Adipocyte (in vitro differentiated cells): Measurements from ENCODE around the gene CTSF.

Experiments used
- DNase-seq: peaks from one replicate; pipeline ENCODE4 v3.0.0-alpha.2; 2015; ENCODE audit warnings: low read depth
- H3K27me3 ChIP-seq: replicated peaks from 2 replicates; pipeline ENCODE4 v1.7.0; 2013; ENCODE audit warnings: mild to moderate bottlenecking, low read length, moderate library complexity; ENCODE audit not compliant: control insufficient read depth, insufficient read depth
- H3K36me3 ChIP-seq: 2 replicates; pipeline ENCODE4 v1.7.0; 2013; ENCODE audit warnings: low read length, mild to moderate bottlenecking, moderate library complexity; ENCODE audit not compliant: control insufficient read depth, insufficient read depth, severe bottlenecking
- H3K4me1 ChIP-seq: 2 replicates; pipeline ENCODE4 v1.7.0; 2013; ENCODE audit warnings: mild to moderate bottlenecking, low read length, moderate library complexity; ENCODE audit not compliant: control insufficient read depth, insufficient read depth
- H3K4me3 ChIP-seq: 2 replicates; pipeline ENCODE4 v1.7.0; 2013; ENCODE audit warnings: mild to moderate bottlenecking, low read length, moderate library complexity
- H3K9ac ChIP-seq: 2 replicates; pipeline ENCODE4 v1.7.0; 2013; ENCODE audit warnings: mild to moderate bottlenecking, low read length, moderate library complexity
- H3K9me3 ChIP-seq: 2 replicates; pipeline ENCODE4 v1.7.0; 2013; ENCODE audit warnings: mild to moderate bottlenecking, low read length, moderate library complexity; ENCODE audit not compliant: control insufficient read depth

CTSF gene

GRCh38 chr11:66564538-66564937 lies 3.9 kb downstream of the CTSF start:
- H3K36me3 ChIP-seq, result no peaks in the 10 kb centered on the region
- no peak overlapping the region for H3K4me3 ChIP-seq
- peaks cover 8% of the 10 kb centered on the region for H3K4me1 ChIP-seq
- no peaks in the 10 kb centered on the region for H3K9me3 ChIP-seq
- no peak overlapping the region for H3K9ac ChIP-seq
- DNase-seq, result no peak
- no peaks in the 10 kb centered on the region for H3K27me3 ChIP-seq

- Histone ChIP-seq H3K9me3 (no peaks in the 10 kb centered on the region), H3K4me3 (no peak overlapping the region), H3K9ac (no peak overlapping the region), H3K27me3 (peaks cover 3% of the 10 kb centered on the region), H3K36me3 (no peaks in the 10 kb centered on the region), H3K4me1 (peaks cover 8% of the 10 kb centered on the region)
- DNase-seq, result no peak
These were observed 4.6 kb downstream of the CTSF start for GRCh38 chr11:66563832-66564231.

DNA sequence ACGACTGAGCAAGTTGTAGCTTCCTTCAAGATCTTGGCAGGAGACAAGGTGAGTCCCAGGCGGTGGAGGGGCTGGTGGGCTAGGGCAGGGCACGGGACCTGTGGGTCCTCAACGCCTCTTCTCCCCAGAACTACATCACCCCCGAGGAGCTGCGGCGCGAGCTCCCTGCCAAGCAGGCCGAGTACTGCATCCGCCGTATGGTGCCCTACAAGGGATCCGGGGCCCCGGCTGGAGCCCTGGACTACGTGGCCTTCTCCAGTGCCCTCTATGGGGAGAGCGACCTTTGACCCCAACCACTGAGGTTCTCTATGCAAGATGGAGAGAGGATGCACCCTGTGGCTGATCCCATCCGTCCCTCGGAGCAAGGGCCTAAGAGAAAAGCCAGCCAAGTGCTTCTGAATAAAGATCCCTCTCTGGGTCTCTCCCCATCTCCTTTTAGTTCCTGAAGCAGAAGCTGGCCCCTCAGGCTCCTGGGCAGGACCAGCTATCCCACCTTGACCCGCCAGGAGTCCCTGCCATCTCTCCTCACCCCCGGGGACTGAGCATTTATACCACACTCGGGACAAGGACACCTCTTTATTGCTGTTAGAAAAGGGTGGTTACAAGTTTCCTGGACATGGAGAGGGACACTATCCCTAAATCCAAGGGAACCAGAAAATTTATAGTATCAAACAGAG lies 5.4 kb downstream of the CTSF start:
- no peak for DNase-seq
- no peak overlapping the region for H3K4me3 ChIP-seq

DNA sequence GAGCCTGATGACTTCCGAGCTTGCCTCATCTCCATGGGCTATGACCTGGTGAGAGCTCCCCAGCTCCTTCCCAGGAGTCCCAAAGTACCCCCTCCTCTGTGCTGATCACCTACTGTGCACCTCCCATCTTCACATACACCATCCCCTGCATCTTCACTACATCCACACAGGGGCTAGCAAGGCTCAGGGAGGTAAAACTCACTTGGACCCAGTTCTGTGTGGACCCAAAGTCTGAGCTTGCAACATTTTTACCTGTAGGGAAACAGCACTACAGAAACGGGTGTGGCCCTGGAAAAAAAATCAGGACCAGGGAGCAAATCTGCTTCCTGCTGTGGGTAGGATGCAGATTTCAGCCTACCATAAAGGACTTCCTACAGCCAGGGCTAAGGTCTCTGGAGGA lies 6.1 kb downstream of the CTSF start:
- Histone ChIP-seq H3K9me3 (no peaks in the 10 kb centered on the region), H3K4me3 (no peak overlapping the region), H3K36me3 (no peaks in the 10 kb centered on the region), H3K4me1 (no peaks in the 10 kb centered on the region), H3K27me3 (peaks cover 18% of the 10 kb centered on the region), H3K9ac (no peak overlapping the region)
- no peak for DNase-seq

More for the DNA sequence above, 5.4 kb downstream of the CTSF start:
- no peaks in the 10 kb centered on the region for H3K36me3 ChIP-seq
- H3K9ac ChIP-seq, result no peak overlapping the region
- no peaks in the 10 kb centered on the region for H3K9me3 ChIP-seq
- peaks cover 11% of the 10 kb centered on the region for H3K27me3 ChIP-seq
- H3K4me1 ChIP-seq, result peaks cover 5% of the 10 kb centered on the region

DNA sequence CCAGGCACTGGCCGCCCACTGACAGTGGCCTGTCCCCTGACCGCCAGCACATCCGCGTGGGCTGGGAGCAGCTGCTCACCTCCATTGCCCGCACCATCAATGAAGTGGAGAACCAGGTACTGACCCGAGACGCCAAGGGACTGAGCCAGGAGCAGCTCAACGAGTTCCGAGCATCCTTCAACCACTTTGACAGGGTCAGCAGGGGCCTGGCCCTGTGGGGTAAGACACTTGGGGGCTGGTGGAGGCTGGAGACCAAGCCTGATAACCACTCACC lies 6.5 kb downstream of the CTSF start:
- Histone ChIP-seq H3K27me3 (peaks cover 22% of the 10 kb centered on the region), H3K36me3 (no peaks in the 10 kb centered on the region), H3K4me1 (no peaks in the 10 kb centered on the region), H3K9me3 (no peaks in the 10 kb centered on the region), H3K4me3 (no peak overlapping the region), H3K9ac (no peak overlapping the region)
- DNase-seq, result no peak

DNA sequence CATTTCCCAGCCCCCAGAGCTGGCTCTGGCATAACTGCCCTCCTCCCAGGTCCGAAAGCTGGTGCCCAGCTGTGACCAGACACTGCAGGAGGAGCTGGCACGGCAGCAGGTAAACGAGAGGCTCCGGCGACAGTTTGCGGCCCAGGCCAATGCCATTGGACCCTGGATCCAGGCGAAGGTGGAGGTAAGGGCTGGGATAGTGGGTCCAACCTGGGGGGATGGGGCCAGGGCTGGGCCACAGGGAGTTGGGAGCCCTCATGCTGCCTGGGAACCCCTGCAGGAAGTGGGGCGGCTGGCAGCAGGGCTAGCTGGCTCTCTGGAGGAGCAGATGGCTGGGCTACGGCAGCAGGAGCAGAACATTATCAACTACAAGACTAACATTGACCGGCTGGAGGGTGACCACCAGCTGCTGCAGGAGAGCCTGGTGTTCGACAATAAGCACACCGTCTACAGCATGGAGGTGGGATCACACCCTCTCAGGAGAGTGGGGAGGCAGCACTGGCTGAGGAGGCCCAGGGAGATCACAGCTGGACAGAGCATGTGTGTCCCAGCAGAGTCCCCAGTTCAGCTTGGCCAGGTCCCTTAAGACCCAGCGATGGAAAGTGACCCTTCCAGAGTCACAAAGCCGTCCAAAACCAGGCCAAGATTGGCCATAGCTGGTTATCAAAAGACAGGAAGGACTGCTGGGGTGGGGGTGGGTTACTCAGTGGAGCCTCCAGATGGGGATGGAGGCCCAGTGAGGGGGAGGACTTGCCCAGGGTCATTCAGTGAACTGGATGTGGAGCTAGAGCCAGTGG lies 7.0 kb downstream of the CTSF start:
- H3K9ac ChIP-seq, result no peak overlapping the region
- DNase-seq, result no peak

DNA sequence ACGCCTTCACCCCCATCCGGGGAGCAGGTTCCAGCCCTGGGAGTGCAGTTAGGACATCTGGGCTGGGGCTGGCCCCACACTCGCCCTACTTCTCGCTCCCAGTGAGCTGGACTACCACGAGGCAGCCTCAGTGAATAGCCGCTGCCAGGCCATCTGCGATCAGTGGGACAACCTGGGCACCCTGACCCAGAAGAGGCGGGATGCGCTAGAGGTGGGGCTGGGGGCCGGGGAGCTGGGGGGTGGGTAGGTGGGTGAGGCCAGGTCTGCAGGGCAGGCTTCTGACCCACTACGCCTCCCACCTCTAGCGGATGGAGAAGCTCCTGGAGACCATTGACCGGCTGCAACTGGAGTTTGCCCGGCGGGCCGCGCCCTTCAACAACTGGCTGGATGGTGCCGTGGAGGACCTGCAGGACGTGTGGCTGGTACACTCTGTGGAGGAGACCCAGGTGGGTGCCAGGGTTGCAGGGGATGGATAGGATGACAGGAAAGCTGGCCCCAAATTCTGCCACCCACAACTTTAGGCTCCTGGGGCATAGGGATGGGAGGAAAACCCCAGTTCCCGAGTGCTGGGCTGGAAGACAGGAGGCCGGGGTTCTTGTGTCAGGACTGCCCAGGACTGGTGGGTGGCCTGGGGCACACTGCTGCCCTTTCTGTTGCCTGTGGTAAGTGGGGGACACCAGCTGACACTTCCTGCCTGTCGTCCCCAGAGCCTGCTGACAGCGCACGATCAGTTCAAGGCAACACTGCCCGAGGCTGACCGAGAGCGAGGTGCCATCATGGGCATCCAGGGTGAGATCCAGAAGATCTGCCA lies 8.3 kb downstream of the CTSF start:
- no peaks in the 10 kb centered on the region for H3K4me1 ChIP-seq
- H3K36me3 ChIP-seq, result no peaks in the 10 kb centered on the region

More for the DNA sequence above, 7.0 kb downstream of the CTSF start:
- H3K4me3 ChIP-seq, result no peak overlapping the region
- no peaks in the 10 kb centered on the region for H3K9me3 ChIP-seq
- peaks cover 22% of the 10 kb centered on the region for H3K27me3 ChIP-seq
- H3K4me1 ChIP-seq, result no peaks in the 10 kb centered on the region
- no peaks in the 10 kb centered on the region for H3K36me3 ChIP-seq

DNA sequence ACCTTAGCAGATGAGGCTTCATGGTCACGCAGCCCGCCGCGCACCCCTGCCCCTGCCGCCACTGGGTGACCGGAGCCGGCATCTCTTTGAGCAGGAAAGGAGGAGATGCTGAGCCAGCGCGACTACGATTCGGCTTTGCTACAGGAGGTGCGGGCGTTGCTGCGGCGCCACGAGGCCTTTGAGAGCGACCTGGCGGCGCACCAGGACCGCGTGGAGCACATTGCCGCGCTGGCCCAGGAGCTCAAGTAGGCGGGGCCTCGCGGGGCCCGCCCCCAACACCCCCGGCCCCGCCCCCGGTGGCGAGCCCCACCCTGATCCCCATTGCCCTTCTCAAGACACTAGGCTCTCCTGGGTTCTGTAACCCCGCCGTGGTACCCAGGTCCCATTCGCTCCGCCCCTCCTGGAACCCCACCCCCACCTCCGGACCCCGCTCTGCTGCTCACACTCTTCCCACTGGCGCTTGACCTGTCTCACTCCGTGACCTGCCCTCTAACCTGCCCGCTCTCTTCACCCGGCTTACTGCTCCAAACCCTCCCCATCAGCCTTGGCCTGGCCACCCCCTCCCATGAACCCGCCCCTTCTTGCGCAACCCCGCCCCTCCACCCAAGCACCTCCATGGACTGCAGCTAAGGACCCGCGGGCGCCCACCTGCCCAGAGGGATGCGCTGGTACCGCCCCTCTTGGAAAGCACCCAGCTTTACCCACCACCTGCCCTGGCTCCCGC lies 9.1 kb downstream of the CTSF start:
- Histone ChIP-seq H3K9ac (no peak overlapping the region), H3K27me3 (peaks cover 22% of the 10 kb centered on the region), H3K36me3 (no peaks in the 10 kb centered on the region), H3K4me3 (no peak overlapping the region), H3K9me3 (no peaks in the 10 kb centered on the region), H3K4me1 (no peaks in the 10 kb centered on the region)
- no peak for DNase-seq

More for the DNA sequence above, 8.3 kb downstream of the CTSF start:
- DNase-seq, result no peak
- Histone ChIP-seq H3K4me3 (no peak overlapping the region), H3K9me3 (no peaks in the 10 kb centered on the region), H3K9ac (no peak overlapping the region), H3K27me3 (peaks cover 22% of the 10 kb centered on the region)

DNA sequence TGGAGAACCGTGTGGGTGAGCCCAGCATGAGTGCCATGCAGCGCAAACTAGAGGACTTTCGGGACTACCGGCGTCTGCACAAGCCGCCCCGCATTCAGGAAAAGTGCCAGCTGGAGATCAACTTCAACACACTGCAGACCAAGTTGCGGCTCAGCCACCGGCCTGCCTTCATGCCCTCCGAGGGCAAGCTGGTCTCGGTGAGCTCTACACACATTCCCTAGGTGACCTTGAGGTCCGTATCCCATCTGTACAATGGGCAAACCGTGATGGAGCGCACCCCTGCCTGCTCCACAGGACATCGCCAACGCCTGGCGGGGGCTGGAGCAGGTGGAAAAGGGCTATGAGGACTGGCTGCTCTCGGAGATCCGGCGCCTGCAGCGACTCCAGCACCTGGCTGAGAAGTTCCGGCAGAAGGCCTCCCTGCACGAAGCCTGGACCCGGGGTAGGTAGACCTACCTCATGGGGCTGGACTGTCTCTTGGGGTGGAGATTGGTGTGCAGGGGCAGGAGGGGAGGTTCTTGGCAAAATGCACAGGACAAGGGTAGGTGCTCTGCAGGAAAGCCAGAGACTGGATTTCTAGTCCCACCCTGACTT lies 10.6 kb downstream of the CTSF start:
- no peaks in the 10 kb centered on the region for H3K4me1 ChIP-seq
- DNase-seq, result no peak
- H3K9me3 ChIP-seq, result no peaks in the 10 kb centered on the region

GRCh38 chr11:66556086-66556485 lies 12.3 kb downstream of the CTSF start:
- no peaks in the 10 kb centered on the region for H3K36me3 ChIP-seq
- no peaks in the 10 kb centered on the region for H3K4me1 ChIP-seq
- H3K27me3 ChIP-seq, result peaks cover 22% of the 10 kb centered on the region

More for the DNA sequence above, 10.6 kb downstream of the CTSF start:
- Histone ChIP-seq H3K4me3 (no peak overlapping the region), H3K36me3 (no peaks in the 10 kb centered on the region), H3K9ac (no peak overlapping the region), H3K27me3 (peaks cover 22% of the 10 kb centered on the region)

More at GRCh38 chr11:66556086-66556485, 12.3 kb downstream of the CTSF start:
- DNase-seq, result no peak
- Histone ChIP-seq H3K9me3 (no peaks in the 10 kb centered on the region), H3K9ac (no peak overlapping the region), H3K4me3 (no peak overlapping the region)
